Activated T-helper 2 cell treated with anti-CD3 and anti-CD28 coated beads, Interferon-gamma antibody, Interleukin-2, Interleukin-4, amounts not matched to agents 10 μg/mL and 5 μg/mL and 100 μg/mL, durations not matched to agents 14 hours and 24 hours and 36 hours (primary cell): ENCODE results near the gene TRPC4. TPM values are rescaled to one million over a fixed set of nuclear protein-coding genes. Genes with fewer than 3 reads are reported as not detected.
"Not testable (repeated sequence)": the region's sequence is repeated elsewhere in the genome, so short reads cannot be mapped to it uniquely, and the experiment has no call there.

Source experiments
- DNase-seq: peaks from one replicate; pipeline ENCODE4 v3.0.0; 2021; ENCODE audit warnings: low spot score
- H3K27ac Mint-ChIP-seq: one replicate; pipeline ENCODE4 v1.8.0; 2021; ENCODE audit warnings: mixed read lengths
- H3K27me3 Mint-ChIP-seq: one replicate; pipeline ENCODE4 v1.8.0; 2021; ENCODE audit warnings: low read depth, mixed read lengths
- H3K36me3 Mint-ChIP-seq: one replicate; pipeline ENCODE4 v1.8.0; 2021; ENCODE audit warnings: low read depth, mixed read lengths
- H3K4me1 Mint-ChIP-seq: one replicate; pipeline ENCODE4 v1.8.0; 2021; ENCODE audit warnings: low read depth, mixed read lengths
- H3K4me3 Mint-ChIP-seq: one replicate; pipeline ENCODE4 v1.8.0; 2021; ENCODE audit warnings: low read depth, mild to moderate bottlenecking, moderate library complexity, mixed read lengths
- H3K9me3 Mint-ChIP-seq: one replicate; pipeline ENCODE4 v1.8.0; 2021; ENCODE audit warnings: mixed read lengths
- intact Hi-C: fragments of 100-400 bp; cut with micrococcal nuclease; formaldehyde crosslinking; loops from one replicate; pipeline ENCODE4 v1.15.1; 2023
- total RNA-seq: library from RNA; stranded (reverse); gene quantifications from 2 replicates; pipeline ENCODE4 v1.2.3, GENCODE V29; 2022

TRPC4 gene
- total RNA-seq, 1 donor from 2014 or later = not detected

GRCh38 chr13:37797631-37798030 lies 71.9 kb downstream of the TRPC4 start:
- Mint-ChIP-seq H3K9me3 (no peaks in the 10 kb centered on the region), H3K36me3 (no peaks in the 10 kb centered on the region), H3K27ac (no peak overlapping the region), H3K4me3 (no peak overlapping the region), H3K4me1 (no peaks in the 10 kb centered on the region), H3K27me3 (no peaks in the 10 kb centered on the region)
- intact Hi-C loops = no loop called here
- no peak for DNase-seq

GRCh38 chr13:37796795-37797194 lies 72.8 kb downstream of the TRPC4 start:
- DNase-seq, H3K4me3 Mint-ChIP-seq, H3K9me3 Mint-ChIP-seq, intact Hi-C loops, H3K27me3 Mint-ChIP-seq, H3K4me1 Mint-ChIP-seq, H3K36me3 Mint-ChIP-seq, H3K27ac Mint-ChIP-seq: not testable (repeated sequence)

GRCh38 chr13:37795326-37795725 lies 74.2 kb downstream of the TRPC4 start:
- Mint-ChIP-seq H3K4me1 (no peaks in the 10 kb centered on the region), H3K9me3 (no peaks in the 10 kb centered on the region), H3K4me3 (no peak overlapping the region), H3K27me3 (no peaks in the 10 kb centered on the region), H3K27ac (no peak overlapping the region), H3K36me3 (no peaks in the 10 kb centered on the region)
- intact Hi-C loops = no loop called here
- no peak for DNase-seq

DNA sequence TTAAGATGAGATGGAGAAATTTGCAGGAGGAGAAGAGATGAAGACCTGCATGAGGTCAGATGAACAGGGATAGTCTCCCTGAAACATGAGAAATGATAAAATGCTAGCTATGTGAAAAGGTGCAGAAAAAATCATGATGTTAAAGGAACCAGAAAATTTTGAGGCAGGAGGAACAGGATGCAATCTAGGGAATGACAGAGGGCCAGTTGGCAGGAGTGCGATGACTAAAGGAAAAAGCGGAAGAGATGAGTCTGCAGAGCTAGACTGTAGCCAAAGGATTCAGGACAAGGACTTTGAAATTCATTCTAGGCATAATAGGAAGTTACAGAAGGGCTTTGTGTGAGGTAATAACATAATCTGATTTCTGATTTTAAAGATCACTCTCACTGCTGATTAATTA lies 77.9 kb downstream of the TRPC4 start:
- Mint-ChIP-seq H3K9me3 (no peaks in the 10 kb centered on the region), H3K27me3 (no peaks in the 10 kb centered on the region), H3K4me3 (no peak overlapping the region), H3K27ac (no peak overlapping the region), H3K4me1 (no peaks in the 10 kb centered on the region), H3K36me3 (no peaks in the 10 kb centered on the region)
- no peak for DNase-seq
- intact Hi-C loops = no loop called here

DNA sequence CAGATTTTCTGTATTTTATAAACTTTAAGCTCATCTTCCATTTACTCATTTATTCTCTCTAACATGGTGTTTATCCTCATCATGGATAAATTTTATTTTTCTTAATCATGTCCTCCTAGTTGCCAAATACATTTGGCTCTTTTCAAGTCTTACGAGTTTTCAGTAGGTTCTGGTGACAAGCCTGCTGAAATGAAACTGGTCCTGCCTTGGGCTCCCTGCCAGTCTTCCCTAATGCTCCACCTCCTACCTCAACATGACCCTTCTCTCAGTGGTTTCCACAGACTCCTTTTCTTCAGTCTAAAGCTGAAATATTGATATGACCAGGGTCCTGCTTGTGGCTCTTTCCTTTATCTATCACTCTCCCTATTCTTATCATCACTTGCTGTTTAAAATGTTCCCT lies 81.2 kb downstream of the TRPC4 start:
- Mint-ChIP-seq H3K27me3 (no peaks in the 10 kb centered on the region), H3K9me3 (no peaks in the 10 kb centered on the region), H3K27ac (no peak overlapping the region), H3K36me3 (no peaks in the 10 kb centered on the region), H3K4me3 (no peak overlapping the region), H3K4me1 (no peaks in the 10 kb centered on the region)
- DNase-seq = no peak
- intact Hi-C loops = no loop called here

DNA sequence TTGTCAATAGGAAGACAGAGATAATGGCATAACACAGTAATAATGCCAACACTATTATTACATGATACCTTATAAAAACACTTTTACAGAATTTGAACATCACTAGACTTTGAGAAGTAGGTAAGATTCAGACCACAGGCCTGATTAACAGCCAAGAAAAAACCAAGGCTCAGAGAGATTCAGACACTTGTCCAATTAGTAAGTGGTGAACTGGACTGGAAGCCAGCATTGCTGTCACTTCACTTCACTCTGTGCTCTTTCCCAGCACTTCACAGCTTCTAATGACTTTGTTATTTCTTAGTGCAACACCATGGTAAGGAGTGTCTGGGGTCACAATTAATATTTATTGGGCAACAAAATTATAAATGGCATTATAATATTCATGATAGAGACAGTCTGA lies 91.9 kb downstream of the TRPC4 start:
- H3K27ac Mint-ChIP-seq = no peak overlapping the region

GRCh38 chr13:37775871-37776270 lies 93.7 kb downstream of the TRPC4 start:
- intact Hi-C loops = no loop called here
- DNase-seq = no peak
- Mint-ChIP-seq H3K9me3 (no peaks in the 10 kb centered on the region), H3K4me3 (no peak overlapping the region), H3K4me1 (no peaks in the 10 kb centered on the region), H3K36me3 (no peaks in the 10 kb centered on the region), H3K27ac (no peak overlapping the region), H3K27me3 (no peaks in the 10 kb centered on the region)

More for the DNA sequence above, 91.9 kb downstream of the TRPC4 start:
- Mint-ChIP-seq H3K4me1 (no peaks in the 10 kb centered on the region), H3K9me3 (no peaks in the 10 kb centered on the region), H3K36me3 (no peaks in the 10 kb centered on the region), H3K27me3 (no peaks in the 10 kb centered on the region), H3K4me3 (no peak overlapping the region)
- intact Hi-C loops = no loop called here
- no peak for DNase-seq

DNA sequence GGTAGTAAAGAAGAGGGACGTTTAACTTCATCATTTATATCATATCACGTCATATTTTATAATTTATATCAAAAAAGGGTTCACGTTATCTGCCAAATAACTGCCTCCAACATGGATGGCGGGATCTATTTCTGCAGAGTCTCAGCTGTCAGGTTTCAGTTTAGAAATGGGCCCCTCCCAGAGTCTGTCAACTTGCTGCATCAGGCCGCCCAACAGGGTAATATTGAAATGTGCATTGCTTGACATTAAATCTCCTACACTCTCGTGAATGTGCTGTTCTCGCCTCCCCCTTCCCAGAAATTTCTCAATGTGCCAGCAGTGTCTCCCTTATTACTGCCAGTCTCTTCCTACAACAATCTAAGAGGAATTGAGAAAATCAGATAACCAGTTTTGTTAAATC lies 96.9 kb downstream of the TRPC4 start:
- no peak for DNase-seq
- Mint-ChIP-seq H3K27me3 (no peaks in the 10 kb centered on the region), H3K27ac (no peak overlapping the region), H3K36me3 (no peaks in the 10 kb centered on the region), H3K9me3 (no peaks in the 10 kb centered on the region), H3K4me3 (no peak overlapping the region), H3K4me1 (no peaks in the 10 kb centered on the region)
- intact Hi-C loops = no loop called here

DNA sequence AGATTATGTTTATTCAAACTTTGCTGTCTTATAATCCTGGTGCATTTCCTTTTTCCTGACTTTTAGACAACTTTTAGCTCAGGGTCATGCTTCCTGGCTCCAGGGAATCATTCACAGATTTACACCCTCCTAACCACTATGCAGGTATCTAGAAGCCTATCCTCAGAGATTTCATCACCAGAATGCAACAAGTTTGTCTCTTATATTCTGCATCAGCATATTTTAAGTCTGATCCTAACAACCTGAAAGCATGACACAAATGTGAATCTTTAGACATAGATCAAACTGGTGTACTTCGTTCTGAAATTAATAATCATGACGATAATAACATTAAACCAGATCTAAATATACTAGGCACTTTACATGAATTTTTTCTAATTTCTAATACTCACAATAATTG lies 100.0 kb downstream of the TRPC4 start:
- Mint-ChIP-seq H3K4me3 (no peak overlapping the region), H3K27ac (no peak overlapping the region)

DNA sequence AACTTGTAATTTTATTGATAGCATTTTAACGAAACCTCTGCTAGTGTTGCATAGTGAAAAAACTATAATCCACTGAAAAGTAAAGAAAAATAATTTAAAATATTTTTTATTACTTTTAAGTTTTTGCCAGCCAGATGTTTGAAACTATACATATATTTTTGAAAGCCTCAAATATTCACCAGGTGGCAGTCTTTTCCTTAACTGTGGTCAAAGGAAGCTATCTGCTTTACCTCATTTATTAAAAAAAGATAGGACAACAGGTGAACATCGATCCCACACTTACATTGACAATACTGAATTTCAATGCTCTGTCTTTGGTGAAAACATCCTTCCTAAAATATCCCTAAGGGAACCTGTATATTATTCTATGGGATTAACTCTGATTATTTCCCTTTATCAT lies 100.5 kb downstream of the TRPC4 start:
- H3K27me3 Mint-ChIP-seq = no peaks in the 10 kb centered on the region
- no peak overlapping the region for H3K4me3 Mint-ChIP-seq
- no peaks in the 10 kb centered on the region for H3K36me3 Mint-ChIP-seq
- no peak for DNase-seq
- intact Hi-C loops = no loop called here
- H3K4me1 Mint-ChIP-seq = no peaks in the 10 kb centered on the region
- H3K27ac Mint-ChIP-seq = no peak overlapping the region
- H3K9me3 Mint-ChIP-seq = no peaks in the 10 kb centered on the region

More for the DNA sequence above, 100.0 kb downstream of the TRPC4 start:
- Mint-ChIP-seq H3K27me3 (no peaks in the 10 kb centered on the region), H3K36me3 (no peaks in the 10 kb centered on the region), H3K9me3 (no peaks in the 10 kb centered on the region), H3K4me1 (no peaks in the 10 kb centered on the region)
- no peak for DNase-seq
- intact Hi-C loops = no loop called here

- no peaks in the 10 kb centered on the region for H3K4me1 Mint-ChIP-seq
- no peaks in the 10 kb centered on the region for H3K9me3 Mint-ChIP-seq
- no peak overlapping the region for H3K27ac Mint-ChIP-seq
- H3K36me3 Mint-ChIP-seq = no peaks in the 10 kb centered on the region
- H3K27me3 Mint-ChIP-seq = no peaks in the 10 kb centered on the region
- no peak for DNase-seq
- intact Hi-C loops = no loop called here
- H3K4me3 Mint-ChIP-seq = no peak overlapping the region
These were observed 103.1 kb downstream of the TRPC4 start for GRCh38 chr13:37766502-37766901.

- H3K4me1 Mint-ChIP-seq = no peaks in the 10 kb centered on the region
- no peak overlapping the region for H3K4me3 Mint-ChIP-seq
- intact Hi-C loops = no loop called here
- no peaks in the 10 kb centered on the region for H3K36me3 Mint-ChIP-seq
- no peaks in the 10 kb centered on the region for H3K27me3 Mint-ChIP-seq
- no peaks in the 10 kb centered on the region for H3K9me3 Mint-ChIP-seq
- no peak for DNase-seq
- H3K27ac Mint-ChIP-seq = no peak overlapping the region
These were observed 114.2 kb downstream of the TRPC4 start for GRCh38 chr13:37755349-37755748.

GRCh38 chr13:37753776-37754175 lies 115.8 kb downstream of the TRPC4 start:
- no peaks in the 10 kb centered on the region for H3K36me3 Mint-ChIP-seq
- no peak overlapping the region for H3K27ac Mint-ChIP-seq
- H3K27me3 Mint-ChIP-seq = no peaks in the 10 kb centered on the region
- intact Hi-C loops = no loop called here
- DNase-seq = no peak
- H3K4me1 Mint-ChIP-seq = no peaks in the 10 kb centered on the region
- H3K4me3 Mint-ChIP-seq = no peak overlapping the region
- H3K9me3 Mint-ChIP-seq = no peaks in the 10 kb centered on the region

DNA sequence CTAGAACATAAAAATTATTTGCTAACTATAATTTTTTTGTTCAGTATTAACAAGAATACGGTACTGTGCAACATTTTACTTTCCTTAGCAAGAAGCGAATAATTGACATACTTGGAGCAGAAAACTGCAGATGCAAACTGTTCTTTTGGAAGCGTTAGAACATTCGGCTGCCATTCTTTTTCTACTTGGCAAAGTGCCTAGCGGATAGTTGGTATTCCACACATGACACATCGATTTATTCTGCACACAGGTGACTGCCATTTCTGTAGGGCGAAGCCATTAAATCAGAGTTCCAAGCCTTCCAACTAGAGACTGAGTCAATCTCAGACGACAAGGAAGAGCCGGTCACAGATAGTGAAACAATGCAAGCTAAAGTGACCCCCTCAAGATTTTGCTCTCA lies 117.4 kb downstream of the TRPC4 start:
- no peak for DNase-seq
- Mint-ChIP-seq H3K36me3 (no peaks in the 10 kb centered on the region), H3K27me3 (no peaks in the 10 kb centered on the region), H3K4me3 (no peak overlapping the region), H3K27ac (no peak overlapping the region), H3K9me3 (peaks cover 4% of the 10 kb centered on the region), H3K4me1 (no peaks in the 10 kb centered on the region)
- intact Hi-C loops = no loop called here
